ENCODE results near the gene VAMP4.

VAMP4 gene

DNA sequence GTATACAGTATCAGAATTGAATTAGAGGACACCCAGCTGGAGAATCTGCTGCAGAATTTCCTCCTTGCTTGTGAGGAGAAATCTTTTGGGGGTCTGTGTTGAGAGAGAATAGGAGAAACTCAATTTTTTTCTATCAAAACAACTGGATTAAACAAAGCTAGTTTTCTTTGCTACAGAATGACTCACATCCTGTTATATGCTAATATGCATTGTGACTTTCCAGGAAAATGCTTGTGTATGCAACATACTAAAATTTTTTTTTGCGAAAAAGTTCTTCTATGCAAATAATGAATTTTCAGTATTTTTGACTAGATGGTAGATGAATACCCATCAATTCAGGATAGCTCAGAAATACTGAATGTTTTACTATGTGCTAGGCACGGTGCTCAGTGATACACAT is 2.2 kb downstream of the VAMP4 start:
- Histone ChIP-seq H3K27me3 (ENCODE audit: insufficient read depth, low read depth) (no peaks in the 10 kb centered on the region), H3K4me3 (IDR thresholded peaks at IDR 0.05; ENCODE audit: insufficient read depth, low read depth, low read length) (no peak overlapping the region), H3K4me1 (ENCODE audit: low read depth, poor library complexity, severe bottlenecking) (peaks cover 16% of the 10 kb centered on the region), H3K9ac (no peak overlapping the region), H3K36me3 (ENCODE audit: insufficient read depth) (no peaks in the 10 kb centered on the region), H3K4me2 (no peak overlapping the region), H4K20me1 (ENCODE audit: insufficient read depth) (no peaks in the 10 kb centered on the region), H3K27ac (no peak overlapping the region), H3K79me2 (ENCODE audit: insufficient read depth, low read depth) (0 out of 2 replicates have a peak, but pooled peaks cover 5% of the 10 kb centered on the region), H2AFZ (ENCODE audit: low read depth) (no peak overlapping the region)
- TF ChIP-seq, protein P1, sequence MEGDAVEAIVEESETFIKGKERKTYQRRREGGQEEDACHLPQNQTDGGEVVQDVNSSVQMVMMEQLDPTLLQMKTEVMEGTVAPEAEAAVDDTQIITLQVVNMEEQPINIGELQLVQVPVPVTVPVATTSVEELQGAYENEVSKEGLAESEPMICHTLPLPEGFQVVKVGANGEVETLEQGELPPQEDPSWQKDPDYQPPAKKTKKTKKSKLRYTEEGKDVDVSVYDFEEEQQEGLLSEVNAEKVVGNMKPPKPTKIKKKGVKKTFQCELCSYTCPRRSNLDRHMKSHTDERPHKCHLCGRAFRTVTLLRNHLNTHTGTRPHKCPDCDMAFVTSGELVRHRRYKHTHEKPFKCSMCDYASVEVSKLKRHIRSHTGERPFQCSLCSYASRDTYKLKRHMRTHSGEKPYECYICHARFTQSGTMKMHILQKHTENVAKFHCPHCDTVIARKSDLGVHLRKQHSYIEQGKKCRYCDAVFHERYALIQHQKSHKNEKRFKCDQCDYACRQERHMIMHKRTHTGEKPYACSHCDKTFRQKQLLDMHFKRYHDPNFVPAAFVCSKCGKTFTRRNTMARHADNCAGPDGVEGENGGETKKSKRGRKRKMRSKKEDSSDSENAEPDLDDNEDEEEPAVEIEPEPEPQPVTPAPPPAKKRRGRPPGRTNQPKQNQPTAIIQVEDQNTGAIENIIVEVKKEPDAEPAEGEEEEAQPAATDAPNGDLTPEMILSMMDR (conservative IDR thresholded peaks at IDR 0.05; ENCODE audit: low read depth, low read length) = no peak

GRCh38 chr1:171738911-171739310 is 3.0 kb downstream of the VAMP4 start:
- Histone ChIP-seq H2AFZ (ENCODE audit: low read depth) (no peak overlapping the region), H3K9ac (no peak overlapping the region), H3K4me3 (IDR thresholded peaks at IDR 0.05; ENCODE audit: insufficient read depth, low read depth, low read length) (no peak overlapping the region), H4K20me1 (ENCODE audit: insufficient read depth) (no peaks in the 10 kb centered on the region), H3K27ac (no peak overlapping the region), H3K4me2 (no peak overlapping the region), H3K79me2 (ENCODE audit: insufficient read depth, low read depth) (0 out of 2 replicates have a peak, but pooled peaks cover 5% of the 10 kb centered on the region), H3K27me3 (ENCODE audit: insufficient read depth, low read depth) (no peaks in the 10 kb centered on the region), H3K4me1 (ENCODE audit: low read depth, poor library complexity, severe bottlenecking) (peaks cover 16% of the 10 kb centered on the region), H3K36me3 (ENCODE audit: insufficient read depth) (no peaks in the 10 kb centered on the region)
- TF ChIP-seq, protein P1 (conservative IDR thresholded peaks at IDR 0.05; ENCODE audit: low read depth, low read length) = no peak

- Histone ChIP-seq H3K27me3 (ENCODE audit: insufficient read depth, low read depth) (no peaks in the 10 kb centered on the region), H3K9ac (no peak overlapping the region), H2AFZ (ENCODE audit: low read depth) (no peak overlapping the region), H3K4me1 (ENCODE audit: low read depth, poor library complexity, severe bottlenecking) (peaks cover 5% of the 10 kb centered on the region), H4K20me1 (ENCODE audit: insufficient read depth) (no peaks in the 10 kb centered on the region), H3K79me2 (ENCODE audit: insufficient read depth, low read depth) (0 out of 2 replicates have a peak, but pooled peaks cover 5% of the 10 kb centered on the region), H3K36me3 (ENCODE audit: insufficient read depth) (no peaks in the 10 kb centered on the region), H3K4me2 (no peak overlapping the region), H3K27ac (no peak overlapping the region), H3K4me3 (IDR thresholded peaks at IDR 0.05; ENCODE audit: insufficient read depth, low read depth, low read length) (no peak overlapping the region)
- TF ChIP-seq, protein P1 (conservative IDR thresholded peaks at IDR 0.05; ENCODE audit: low read depth, low read length) = no peak
These were observed 5.7 kb downstream of the VAMP4 start for GRCh38 chr1:171736196-171736595.

DNA sequence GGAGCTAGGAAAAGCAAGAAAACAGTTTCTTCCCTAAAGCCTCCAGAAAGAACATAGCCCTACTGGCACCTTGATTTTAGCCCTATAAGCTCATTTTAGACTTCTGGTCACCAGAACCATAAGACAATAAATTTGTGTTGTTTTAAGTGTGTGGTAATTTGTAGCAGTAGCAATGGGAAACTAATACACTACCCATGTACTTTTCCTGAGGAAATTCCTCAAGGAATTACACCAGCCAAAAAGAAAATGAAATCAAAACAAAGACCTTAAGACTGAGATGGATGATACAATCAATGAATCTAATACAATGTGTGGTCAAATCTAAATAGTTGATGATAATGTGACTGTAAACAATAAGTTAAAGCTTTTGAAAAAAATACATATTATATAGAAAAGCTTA is 11.8 kb downstream of the VAMP4 start:
- Histone ChIP-seq H3K4me1 (ENCODE audit: low read depth, poor library complexity, severe bottlenecking) (no peaks in the 10 kb centered on the region), H3K79me2 (ENCODE audit: insufficient read depth, low read depth) (no peaks in the 10 kb centered on the region), H3K9ac (no peak overlapping the region), H3K36me3 (ENCODE audit: insufficient read depth) (no peaks in the 10 kb centered on the region), H3K27me3 (ENCODE audit: insufficient read depth, low read depth) (no peaks in the 10 kb centered on the region), H4K20me1 (ENCODE audit: insufficient read depth) (no peaks in the 10 kb centered on the region), H3K4me2 (no peak overlapping the region), H3K4me3 (IDR thresholded peaks at IDR 0.05; ENCODE audit: insufficient read depth, low read depth, low read length) (no peak overlapping the region), H2AFZ (ENCODE audit: low read depth) (no peak overlapping the region), H3K27ac (no peak overlapping the region)
- TF ChIP-seq, protein P1 (conservative IDR thresholded peaks at IDR 0.05; ENCODE audit: low read depth, low read length) = no peak

Data from KMS-11 (cell line).